Esophagus muscularis mucosa (tissue), 4 donors: Measurements from ENCODE around the gene ZDHHC4. TPM values are rescaled to one million over a fixed set of nuclear protein-coding genes. Genes with fewer than 3 reads are reported as not detected.

Source experiments
- DNase-seq: peaks from one replicate; pipeline ENCODE4 v3.0.0-alpha.2; 2017; ENCODE audit errors: extremely low spot score
- H3K27ac ChIP-seq, 4 donors: fragments of 200-600 bp; sonication (generic); replicated peaks in 1 of 4; 1 replicate in 3 of 4; 2 replicates in 1 of 4; pipeline ENCODE4 v1.5.1; 2016 to 2019; ENCODE audit warnings: mild to moderate bottlenecking in 1 of 4
- H3K27me3 ChIP-seq, 4 donors: fragments of 200-600 bp; sonication (generic); one replicate each; pipeline versions ENCODE4 v1.5.1 to v1.6.0; 2016 to 2019
- H3K36me3 ChIP-seq, 4 donors: fragments of 200-600 bp; sonication (generic); one replicate each; pipeline ENCODE4 v1.5.1; 2016 to 2019
- H3K4me1 ChIP-seq, 4 donors: fragments of 200-600 bp; sonication (generic); one replicate each; pipeline ENCODE4 v1.5.1; 2016 to 2019
- H3K4me3 ChIP-seq, 4 donors: fragments of 200-600 bp; sonication (generic); 1 replicate in 2 of 4; 2 replicates in 2 of 4; pipeline ENCODE4 v1.5.1; 2016 to 2019; ENCODE audit warnings: mild to moderate bottlenecking in 4 of 4, moderate library complexity in 1 of 4
- H3K9me3 ChIP-seq, 4 donors: fragments of 200-600 bp; sonication (generic); 1 replicate in 3 of 4; 2 replicates in 1 of 4; pipeline ENCODE4 v1.5.1; 2016 to 2019
- EP300 ChIP-seq: sonication (generic); formaldehyde crosslinking; IDR thresholded peaks from one replicate; pipeline ENCODE4 v1.6.1; 2017; ENCODE audit warnings: antibody characterized with exemption
- POLR2A ChIP-seq: fragments of 450-650 bp; IDR thresholded peaks from one replicate; pipeline ENCODE4 v1.6.1; 2017; ENCODE audit warnings: antibody characterized with exemption, moderate library complexity, mild to moderate bottlenecking, low read depth
- POLR2AphosphoS5 ChIP-seq, 2 donors: sonication (generic); formaldehyde crosslinking; IDR thresholded peaks; one replicate each; pipeline ENCODE4 v1.6.1; 2017; ENCODE audit warnings: antibody characterized with exemption in 2 of 2
- WGBS: methylation state at CpG from one replicate; pipeline ENCODE4 v1.1.5; 2018; 5-methylcytosine and 5-hydroxymethylcytosine counted together
- intact Hi-C: fragments of 100-400 bp; cut with DNase I; formaldehyde crosslinking; loops from one replicate; pipeline ENCODE4 v1.15.1; 2023
- total RNA-seq, 4 donors: library from RNA; depleted of rRNA; stranded (reverse); fragments of >200 nt; gene quantifications; one replicate each; pipeline versions ENCODE4 v1.1.0 to v1.2.1, GENCODE V29; 2016
- TF ChIP-seq, protein P1 (sequence below), 3 experiments: fragments of 200-600 bp in 2 of 3; fragments of 450-650 bp in 1 of 3; sonication (generic) in 2 of 3; IDR thresholded peaks; one replicate each; pipeline ENCODE4 v1.5.1; 2017 to 2019; ENCODE audit warnings: antibody characterized with exemption in 3 of 3, mild to moderate bottlenecking in 2 of 3, moderate library complexity in 1 of 3

The ZDHHC4 gene
- total RNA-seq, 4 donors from 2014 or later: 41.5 to 57.4 (median 51.9) TPM

DNA sequence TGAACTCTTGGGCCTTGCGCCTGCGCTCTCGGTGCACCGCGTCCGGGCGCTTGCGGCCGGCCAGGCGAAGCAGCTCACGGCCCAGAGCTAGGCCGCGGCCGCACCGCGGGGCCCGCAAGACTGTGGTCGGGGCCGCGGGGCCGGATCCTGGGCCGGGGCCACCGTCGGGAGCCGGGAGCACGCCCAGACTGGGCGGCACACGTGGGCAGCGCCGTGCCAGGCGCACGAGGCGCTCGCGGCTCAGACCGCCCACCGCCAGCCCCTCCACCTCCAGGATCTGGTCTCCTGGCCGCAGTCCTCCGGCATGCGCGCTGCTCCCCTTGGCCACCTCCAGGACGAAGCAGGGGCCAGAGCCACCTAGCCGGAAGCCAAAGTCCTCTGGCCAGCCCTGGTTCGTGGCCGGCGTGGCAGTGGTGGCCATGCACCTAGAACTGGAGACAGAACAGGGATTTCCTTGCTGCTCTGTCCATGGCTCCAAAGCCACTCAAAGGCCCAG is 26.2 kb upstream of the ZDHHC4 start, which contains the start of gene GRID2IP:
Gene GRID2IP, minus strand, starts transcription at position 446 of the 496 bp plus-strand sequence. Its CDS starts 25 bp downstream, at position 421.
- intact Hi-C loops: no loop called here
- TF ChIP-seq POLR2AphosphoS5 (IDR thresholded peaks at IDR 0.05): no peak
- TF ChIP-seq, protein P1, sequence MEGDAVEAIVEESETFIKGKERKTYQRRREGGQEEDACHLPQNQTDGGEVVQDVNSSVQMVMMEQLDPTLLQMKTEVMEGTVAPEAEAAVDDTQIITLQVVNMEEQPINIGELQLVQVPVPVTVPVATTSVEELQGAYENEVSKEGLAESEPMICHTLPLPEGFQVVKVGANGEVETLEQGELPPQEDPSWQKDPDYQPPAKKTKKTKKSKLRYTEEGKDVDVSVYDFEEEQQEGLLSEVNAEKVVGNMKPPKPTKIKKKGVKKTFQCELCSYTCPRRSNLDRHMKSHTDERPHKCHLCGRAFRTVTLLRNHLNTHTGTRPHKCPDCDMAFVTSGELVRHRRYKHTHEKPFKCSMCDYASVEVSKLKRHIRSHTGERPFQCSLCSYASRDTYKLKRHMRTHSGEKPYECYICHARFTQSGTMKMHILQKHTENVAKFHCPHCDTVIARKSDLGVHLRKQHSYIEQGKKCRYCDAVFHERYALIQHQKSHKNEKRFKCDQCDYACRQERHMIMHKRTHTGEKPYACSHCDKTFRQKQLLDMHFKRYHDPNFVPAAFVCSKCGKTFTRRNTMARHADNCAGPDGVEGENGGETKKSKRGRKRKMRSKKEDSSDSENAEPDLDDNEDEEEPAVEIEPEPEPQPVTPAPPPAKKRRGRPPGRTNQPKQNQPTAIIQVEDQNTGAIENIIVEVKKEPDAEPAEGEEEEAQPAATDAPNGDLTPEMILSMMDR (IDR thresholded peaks at IDR 0.05): no peak
- no peak for TF ChIP-seq POLR2A
- TF ChIP-seq EP300: no peak
- Histone ChIP-seq H3K27ac (no peak within 1 kb of the TSS), H3K4me1 (no peaks in the 10 kb centered on the region), H3K36me3 (no peaks in the 10 kb centered on the region), H3K9me3 (no peaks in the 10 kb centered on the region), H3K27me3 (peaks cover 0 to 6% (median 0%) of the 10 kb centered on the region in 4 donors), H3K4me3 (no peak within 1 kb of the TSS)
- 83% methylated on average over 9 of the region's 46 CpGs for WGBS
- DNase-seq: no peak

DNA sequence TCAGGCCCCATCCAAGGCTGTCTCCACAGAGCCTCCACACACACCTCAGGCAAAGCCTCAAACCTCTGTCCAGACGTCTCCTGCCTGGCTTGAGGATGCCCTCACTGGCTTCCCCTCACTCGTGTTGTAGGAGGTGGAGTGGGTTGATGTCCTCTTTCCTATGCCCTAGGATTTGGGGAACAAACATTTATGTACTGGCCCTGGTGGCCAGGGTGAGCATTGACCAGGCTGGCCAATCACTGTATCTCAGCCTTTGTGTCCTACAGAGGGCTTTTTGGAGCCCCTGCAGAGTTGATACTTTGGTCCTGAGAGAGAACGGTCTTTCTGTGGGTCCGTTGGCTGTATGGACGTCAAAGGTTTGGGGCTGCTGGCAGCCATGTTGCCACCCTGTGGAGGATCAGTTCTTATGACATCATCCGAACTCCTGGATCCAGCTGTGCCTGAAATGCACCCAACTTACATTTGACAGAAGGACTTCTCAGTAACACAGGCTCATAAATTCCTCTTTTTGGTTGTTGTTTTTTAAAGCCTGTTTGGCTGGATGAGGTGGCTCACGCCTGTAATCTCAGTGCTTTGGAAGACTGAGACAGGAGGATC is 23.7 kb upstream of the ZDHHC4 start:
- no peak for DNase-seq
- Histone ChIP-seq H3K4me1 (no peaks in the 10 kb centered on the region), H3K9me3 (no peaks in the 10 kb centered on the region), H3K27ac (no peak overlapping the region), H3K27me3 (peaks cover 0 to 6% (median 0%) of the 10 kb centered on the region in 4 donors), H3K36me3 (no peaks in the 10 kb centered on the region), H3K4me3 (no peak overlapping the region)
- WGBS: 80% methylated on average over 5 of the region's 7 CpGs
- TF ChIP-seq POLR2A (no peak), EP300 (no peak), POLR2AphosphoS5 (IDR thresholded peaks at IDR 0.05) (no peak)
- TF ChIP-seq, protein P1 (IDR thresholded peaks at IDR 0.05): no peak
- intact Hi-C loops: no loop called here

DNA sequence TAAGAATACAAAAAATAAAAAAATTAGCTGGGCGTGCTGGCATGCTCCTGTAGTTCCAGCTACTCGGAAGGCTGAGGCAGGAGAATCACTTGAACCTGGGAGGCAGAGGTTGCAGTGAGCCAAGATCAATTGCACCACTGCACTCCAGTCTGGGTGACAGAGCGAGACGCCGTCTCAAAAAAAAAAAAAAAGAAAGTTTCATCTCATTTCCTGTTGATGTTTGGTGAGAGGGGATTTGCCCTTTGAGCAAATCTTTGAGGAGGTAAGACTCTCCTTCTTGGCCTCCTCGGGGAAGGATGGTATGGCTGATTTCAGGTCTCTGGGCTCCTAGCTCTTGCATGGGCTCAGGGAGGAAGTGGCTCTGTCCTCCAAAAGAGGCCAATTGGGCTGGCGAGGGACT is 22.4 kb upstream of the ZDHHC4 start:
- intact Hi-C loops: no loop called here

DNA sequence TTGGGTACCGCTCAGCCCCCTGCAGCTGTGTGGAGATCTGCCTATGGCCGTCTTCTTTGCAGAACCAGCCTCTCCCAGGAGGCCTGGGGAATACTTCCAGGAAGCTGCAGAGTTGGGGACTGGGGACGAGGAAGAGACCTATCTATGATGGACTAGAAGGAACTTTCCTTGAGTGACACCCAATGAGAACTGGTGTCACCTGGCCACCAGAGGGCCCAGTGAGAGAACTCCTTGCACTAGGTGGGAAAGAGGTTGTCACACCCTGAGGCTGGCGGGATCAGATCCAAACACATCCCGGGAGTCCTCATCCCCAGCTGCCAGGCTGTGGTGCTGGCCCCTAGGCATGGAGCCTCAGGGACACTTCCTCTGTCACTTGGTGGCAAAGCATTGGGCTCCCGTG is 21.1 kb upstream of the ZDHHC4 start:
- DNase-seq: no peak
- no peak for TF ChIP-seq POLR2A
- TF ChIP-seq POLR2AphosphoS5 (IDR thresholded peaks at IDR 0.05): no peak
- TF ChIP-seq EP300: no peak
- TF ChIP-seq, protein P1 (IDR thresholded peaks at IDR 0.05): no peak
- no CpG with 5 or more reads among the region's 6 CpGs for WGBS
- Histone ChIP-seq H3K4me1 (no peaks in the 10 kb centered on the region), H3K4me3 (no peak overlapping the region), H3K27ac (no peak overlapping the region), H3K36me3 (no peaks in the 10 kb centered on the region), H3K9me3 (no peaks in the 10 kb centered on the region), H3K27me3 (peaks cover 0 to 11% (median 0%) of the 10 kb centered on the region in 4 donors)
- intact Hi-C loops: no loop called here

More for the DNA sequence above, 22.4 kb upstream of the ZDHHC4 start:
- Histone ChIP-seq H3K9me3 (no peaks in the 10 kb centered on the region), H3K27ac (no peak overlapping the region), H3K27me3 (peaks cover 0 to 11% (median 0%) of the 10 kb centered on the region in 4 donors), H3K36me3 (no peaks in the 10 kb centered on the region), H3K4me3 (no peak overlapping the region), H3K4me1 (no peaks in the 10 kb centered on the region)
- no peak for DNase-seq
- TF ChIP-seq, protein P1 (IDR thresholded peaks at IDR 0.05): no peak
- TF ChIP-seq POLR2A (no peak), EP300 (no peak), POLR2AphosphoS5 (IDR thresholded peaks at IDR 0.05) (no peak)
- 73% methylated on average over 7 of the region's 7 CpGs for WGBS
